WTC11 (cell line): ENCODE measurements around the gene TLCD1. TPM values are rescaled to one million over a fixed set of nuclear protein-coding genes. Genes with fewer than 3 reads are reported as not detected.

Experiments used
- CBFB ChIP-seq: sonication (generic); formaldehyde crosslinking; IDR thresholded peaks from 2 replicates; pipeline ENCODE4 v1.8.1; 2022; ENCODE audit warnings: mild to moderate bottlenecking, low read depth, missing genetic modification reagents
- FOXK1 ChIP-seq: sonication (generic); formaldehyde crosslinking; IDR thresholded peaks from 2 replicates; pipeline ENCODE4 v1.8.0; 2022; ENCODE audit warnings: mild to moderate bottlenecking, moderate library complexity, missing genetic modification reagents
- FOXP1 ChIP-seq: sonication (generic); formaldehyde crosslinking; IDR thresholded peaks from 2 replicates; pipeline ENCODE4 v1.8.0; 2022; ENCODE audit warnings: missing genetic modification reagents, mild to moderate bottlenecking, moderate library complexity, borderline replicate concordance
- GTF2I ChIP-seq: fragments of 250-450 bp; sonication (Bioruptor Pico); conservative IDR thresholded peaks from 2 replicates; pipeline ENCODE4 v1.4.0; 2021; ENCODE audit warnings: mild to moderate bottlenecking
- NFE2L1 ChIP-seq: sonication (generic); formaldehyde crosslinking; IDR thresholded peaks from 2 replicates; pipeline ENCODE4 v1.8.1; 2023; ENCODE audit warnings: missing genetic modification reagents
- RELA ChIP-seq: sonication (generic); formaldehyde crosslinking; IDR thresholded peaks from 2 replicates; pipeline ENCODE4 v1.8.1; 2022; ENCODE audit warnings: missing genetic modification reagents, mild to moderate bottlenecking, borderline replicate concordance
- SOX15 ChIP-seq: fragments of 250-450 bp; sonication (Bioruptor Pico); IDR thresholded peaks from 2 replicates; pipeline ENCODE4 v1.9.0; 2021; ENCODE audit warnings: mild to moderate bottlenecking
- SP1 ChIP-seq: sonication (generic); formaldehyde crosslinking; conservative IDR thresholded peaks from 2 replicates; pipeline ENCODE4 v1.8.1; 2022; ENCODE audit warnings: missing genetic modification reagents
- TP53 ChIP-seq: sonication (generic); formaldehyde crosslinking; IDR thresholded peaks from 2 replicates; pipeline ENCODE4 v1.8.1; 2023; ENCODE audit warnings: mild to moderate bottlenecking, missing genetic modification reagents
- ZNF317 ChIP-seq: sonication (generic); formaldehyde crosslinking; IDR thresholded peaks from 2 replicates; pipeline ENCODE4 v1.8.1; 2023; ENCODE audit warnings: low read depth, mild to moderate bottlenecking, moderate library complexity, missing genetic modification reagents, borderline replicate concordance
- ZNF423 ChIP-seq: fragments of 250-450 bp; sonication (Bioruptor Pico); IDR thresholded peaks from 2 replicates; pipeline ENCODE4 v2.1.2; 2022; ENCODE audit warnings: mild to moderate bottlenecking, moderate library complexity
- total RNA-seq: library from RNA; stranded (reverse); gene quantifications from 3 replicates; pipeline ENCODE4 v1.2.3, GENCODE V29; 2021
- TF ChIP-seq, protein P1 (sequence below): sonication (generic); formaldehyde crosslinking; IDR thresholded peaks from 2 replicates; pipeline ENCODE4 v1.8.0; 2023; ENCODE audit warnings: missing genetic modification reagents, mild to moderate bottlenecking, borderline replicate concordance
- TF ChIP-seq, protein P2 (sequence below): sonication (generic); formaldehyde crosslinking; IDR thresholded peaks from 2 replicates; pipeline ENCODE4 v1.8.1; 2023; ENCODE audit warnings: mild to moderate bottlenecking, missing genetic modification reagents
- TF ChIP-seq, protein P3 (sequence below): sonication (generic); formaldehyde crosslinking; IDR thresholded peaks from 2 replicates; pipeline ENCODE4 v1.8.1; 2022; ENCODE audit warnings: mild to moderate bottlenecking, missing genetic modification reagents, moderate library complexity, borderline replicate concordance
- TF ChIP-seq, protein P4 (sequence below): sonication (generic); formaldehyde crosslinking; IDR thresholded peaks from 2 replicates; pipeline ENCODE4 v1.8.1; 2023; ENCODE audit warnings: mild to moderate bottlenecking, missing genetic modification reagents, borderline replicate concordance
- TF ChIP-seq, protein P5 (sequence below): sonication (generic); formaldehyde crosslinking; IDR thresholded peaks from 2 replicates; pipeline ENCODE4 v1.8.0; 2023; ENCODE audit warnings: mild to moderate bottlenecking, missing genetic modification reagents

Gene TLCD1
- total RNA-seq, 1 experiment from 2014 or later, result 36.0 TPM

DNA sequence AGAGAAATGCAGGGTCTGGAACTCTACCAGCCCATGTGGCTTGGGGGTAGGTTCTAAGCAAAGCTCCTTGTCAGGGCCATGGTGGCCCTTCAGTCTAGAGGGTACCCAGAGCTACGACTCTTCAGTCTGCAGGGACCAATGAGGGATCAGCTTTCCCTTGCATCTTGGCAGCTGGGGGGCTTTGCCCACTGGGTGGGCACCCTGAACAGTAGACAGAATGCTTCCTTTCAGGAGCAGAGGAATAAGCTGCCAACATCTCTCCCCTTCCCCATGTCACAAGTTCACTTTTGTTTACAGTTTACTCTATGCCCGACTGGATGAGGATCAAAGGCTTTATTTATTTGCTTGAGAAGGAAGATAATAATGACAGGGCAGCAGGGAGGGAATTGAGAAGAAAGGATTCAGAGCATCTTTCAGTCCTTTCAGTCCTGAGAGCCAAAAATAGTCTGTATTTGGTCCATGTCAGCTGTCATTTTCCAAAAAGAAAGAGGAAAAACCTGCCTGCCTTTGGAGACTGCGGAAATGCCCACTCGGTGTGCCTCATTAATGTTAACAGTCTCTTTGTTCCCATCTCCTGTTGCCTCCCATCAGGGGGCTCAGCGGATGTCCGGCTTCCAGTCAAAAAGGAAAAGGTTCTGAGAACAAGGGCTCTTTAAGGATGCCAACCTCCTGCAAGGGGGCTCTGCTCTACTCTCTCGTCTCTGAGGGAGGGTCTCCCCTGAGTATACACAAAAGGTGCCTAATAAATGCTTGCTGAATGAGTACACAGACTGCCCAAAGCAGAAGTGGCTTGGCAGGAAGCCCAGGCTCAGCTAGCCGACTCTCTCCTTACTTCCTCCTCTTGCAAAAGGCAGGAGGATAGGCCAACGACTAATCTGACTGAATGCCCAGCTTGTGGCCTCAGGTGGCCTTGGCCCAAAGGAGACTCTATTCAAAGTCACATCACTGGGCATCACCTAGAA lies 34.8 kb upstream of the TLCD1 start (continued):
- TF ChIP-seq, protein P1, sequence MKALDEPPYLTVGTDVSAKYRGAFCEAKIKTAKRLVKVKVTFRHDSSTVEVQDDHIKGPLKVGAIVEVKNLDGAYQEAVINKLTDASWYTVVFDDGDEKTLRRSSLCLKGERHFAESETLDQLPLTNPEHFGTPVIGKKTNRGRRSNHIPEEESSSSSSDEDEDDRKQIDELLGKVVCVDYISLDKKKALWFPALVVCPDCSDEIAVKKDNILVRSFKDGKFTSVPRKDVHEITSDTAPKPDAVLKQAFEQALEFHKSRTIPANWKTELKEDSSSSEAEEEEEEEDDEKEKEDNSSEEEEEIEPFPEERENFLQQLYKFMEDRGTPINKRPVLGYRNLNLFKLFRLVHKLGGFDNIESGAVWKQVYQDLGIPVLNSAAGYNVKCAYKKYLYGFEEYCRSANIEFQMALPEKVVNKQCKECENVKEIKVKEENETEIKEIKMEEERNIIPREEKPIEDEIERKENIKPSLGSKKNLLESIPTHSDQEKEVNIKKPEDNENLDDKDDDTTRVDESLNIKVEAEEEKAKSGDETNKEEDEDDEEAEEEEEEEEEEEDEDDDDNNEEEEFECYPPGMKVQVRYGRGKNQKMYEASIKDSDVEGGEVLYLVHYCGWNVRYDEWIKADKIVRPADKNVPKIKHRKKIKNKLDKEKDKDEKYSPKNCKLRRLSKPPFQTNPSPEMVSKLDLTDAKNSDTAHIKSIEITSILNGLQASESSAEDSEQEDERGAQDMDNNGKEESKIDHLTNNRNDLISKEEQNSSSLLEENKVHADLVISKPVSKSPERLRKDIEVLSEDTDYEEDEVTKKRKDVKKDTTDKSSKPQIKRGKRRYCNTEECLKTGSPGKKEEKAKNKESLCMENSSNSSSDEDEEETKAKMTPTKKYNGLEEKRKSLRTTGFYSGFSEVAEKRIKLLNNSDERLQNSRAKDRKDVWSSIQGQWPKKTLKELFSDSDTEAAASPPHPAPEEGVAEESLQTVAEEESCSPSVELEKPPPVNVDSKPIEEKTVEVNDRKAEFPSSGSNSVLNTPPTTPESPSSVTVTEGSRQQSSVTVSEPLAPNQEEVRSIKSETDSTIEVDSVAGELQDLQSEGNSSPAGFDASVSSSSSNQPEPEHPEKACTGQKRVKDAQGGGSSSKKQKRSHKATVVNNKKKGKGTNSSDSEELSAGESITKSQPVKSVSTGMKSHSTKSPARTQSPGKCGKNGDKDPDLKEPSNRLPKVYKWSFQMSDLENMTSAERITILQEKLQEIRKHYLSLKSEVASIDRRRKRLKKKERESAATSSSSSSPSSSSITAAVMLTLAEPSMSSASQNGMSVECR (CRISPR knock-in tag), result peak; percentile 18; the same call in 1 of the 2 replicates
- TF ChIP-seq FOXP1 (CRISPR knock-in tag) (no peak), NFE2L1 (CRISPR knock-in tag) (no peak), SP1 (CRISPR knock-in tag) (no peak), FOXK1 (CRISPR knock-in tag) (peak; percentile 67), GTF2I (CRISPR knock-in tag) (no peak), ZNF317 (CRISPR knock-in tag) (peak; percentile 32; the same call in 1 of the 2 replicates), RELA (CRISPR knock-in tag) (no peak), TP53 (no peak), CBFB (no peak), SOX15 (no peak), ZNF423 (CRISPR knock-in tag) (peak; percentile 45; the same call in 1 of the 2 replicates)
- TF ChIP-seq, protein P2, sequence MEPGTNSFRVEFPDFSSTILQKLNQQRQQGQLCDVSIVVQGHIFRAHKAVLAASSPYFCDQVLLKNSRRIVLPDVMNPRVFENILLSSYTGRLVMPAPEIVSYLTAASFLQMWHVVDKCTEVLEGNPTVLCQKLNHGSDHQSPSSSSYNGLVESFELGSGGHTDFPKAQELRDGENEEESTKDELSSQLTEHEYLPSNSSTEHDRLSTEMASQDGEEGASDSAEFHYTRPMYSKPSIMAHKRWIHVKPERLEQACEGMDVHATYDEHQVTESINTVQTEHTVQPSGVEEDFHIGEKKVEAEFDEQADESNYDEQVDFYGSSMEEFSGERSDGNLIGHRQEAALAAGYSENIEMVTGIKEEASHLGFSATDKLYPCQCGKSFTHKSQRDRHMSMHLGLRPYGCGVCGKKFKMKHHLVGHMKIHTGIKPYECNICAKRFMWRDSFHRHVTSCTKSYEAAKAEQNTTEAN (CRISPR knock-in tag), result no peak
- TF ChIP-seq, protein P3, sequence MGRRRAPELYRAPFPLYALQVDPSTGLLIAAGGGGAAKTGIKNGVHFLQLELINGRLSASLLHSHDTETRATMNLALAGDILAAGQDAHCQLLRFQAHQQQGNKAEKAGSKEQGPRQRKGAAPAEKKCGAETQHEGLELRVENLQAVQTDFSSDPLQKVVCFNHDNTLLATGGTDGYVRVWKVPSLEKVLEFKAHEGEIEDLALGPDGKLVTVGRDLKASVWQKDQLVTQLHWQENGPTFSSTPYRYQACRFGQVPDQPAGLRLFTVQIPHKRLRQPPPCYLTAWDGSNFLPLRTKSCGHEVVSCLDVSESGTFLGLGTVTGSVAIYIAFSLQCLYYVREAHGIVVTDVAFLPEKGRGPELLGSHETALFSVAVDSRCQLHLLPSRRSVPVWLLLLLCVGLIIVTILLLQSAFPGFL (CRISPR knock-in tag), result no peak
- TF ChIP-seq, protein P4, sequence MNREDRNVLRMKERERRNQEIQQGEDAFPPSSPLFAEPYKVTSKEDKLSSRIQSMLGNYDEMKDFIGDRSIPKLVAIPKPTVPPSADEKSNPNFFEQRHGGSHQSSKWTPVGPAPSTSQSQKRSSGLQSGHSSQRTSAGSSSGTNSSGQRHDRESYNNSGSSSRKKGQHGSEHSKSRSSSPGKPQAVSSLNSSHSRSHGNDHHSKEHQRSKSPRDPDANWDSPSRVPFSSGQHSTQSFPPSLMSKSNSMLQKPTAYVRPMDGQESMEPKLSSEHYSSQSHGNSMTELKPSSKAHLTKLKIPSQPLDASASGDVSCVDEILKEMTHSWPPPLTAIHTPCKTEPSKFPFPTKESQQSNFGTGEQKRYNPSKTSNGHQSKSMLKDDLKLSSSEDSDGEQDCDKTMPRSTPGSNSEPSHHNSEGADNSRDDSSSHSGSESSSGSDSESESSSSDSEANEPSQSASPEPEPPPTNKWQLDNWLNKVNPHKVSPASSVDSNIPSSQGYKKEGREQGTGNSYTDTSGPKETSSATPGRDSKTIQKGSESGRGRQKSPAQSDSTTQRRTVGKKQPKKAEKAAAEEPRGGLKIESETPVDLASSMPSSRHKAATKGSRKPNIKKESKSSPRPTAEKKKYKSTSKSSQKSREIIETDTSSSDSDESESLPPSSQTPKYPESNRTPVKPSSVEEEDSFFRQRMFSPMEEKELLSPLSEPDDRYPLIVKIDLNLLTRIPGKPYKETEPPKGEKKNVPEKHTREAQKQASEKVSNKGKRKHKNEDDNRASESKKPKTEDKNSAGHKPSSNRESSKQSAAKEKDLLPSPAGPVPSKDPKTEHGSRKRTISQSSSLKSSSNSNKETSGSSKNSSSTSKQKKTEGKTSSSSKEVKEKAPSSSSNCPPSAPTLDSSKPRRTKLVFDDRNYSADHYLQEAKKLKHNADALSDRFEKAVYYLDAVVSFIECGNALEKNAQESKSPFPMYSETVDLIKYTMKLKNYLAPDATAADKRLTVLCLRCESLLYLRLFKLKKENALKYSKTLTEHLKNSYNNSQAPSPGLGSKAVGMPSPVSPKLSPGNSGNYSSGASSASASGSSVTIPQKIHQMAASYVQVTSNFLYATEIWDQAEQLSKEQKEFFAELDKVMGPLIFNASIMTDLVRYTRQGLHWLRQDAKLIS, result no peak
- TF ChIP-seq, protein P5, sequence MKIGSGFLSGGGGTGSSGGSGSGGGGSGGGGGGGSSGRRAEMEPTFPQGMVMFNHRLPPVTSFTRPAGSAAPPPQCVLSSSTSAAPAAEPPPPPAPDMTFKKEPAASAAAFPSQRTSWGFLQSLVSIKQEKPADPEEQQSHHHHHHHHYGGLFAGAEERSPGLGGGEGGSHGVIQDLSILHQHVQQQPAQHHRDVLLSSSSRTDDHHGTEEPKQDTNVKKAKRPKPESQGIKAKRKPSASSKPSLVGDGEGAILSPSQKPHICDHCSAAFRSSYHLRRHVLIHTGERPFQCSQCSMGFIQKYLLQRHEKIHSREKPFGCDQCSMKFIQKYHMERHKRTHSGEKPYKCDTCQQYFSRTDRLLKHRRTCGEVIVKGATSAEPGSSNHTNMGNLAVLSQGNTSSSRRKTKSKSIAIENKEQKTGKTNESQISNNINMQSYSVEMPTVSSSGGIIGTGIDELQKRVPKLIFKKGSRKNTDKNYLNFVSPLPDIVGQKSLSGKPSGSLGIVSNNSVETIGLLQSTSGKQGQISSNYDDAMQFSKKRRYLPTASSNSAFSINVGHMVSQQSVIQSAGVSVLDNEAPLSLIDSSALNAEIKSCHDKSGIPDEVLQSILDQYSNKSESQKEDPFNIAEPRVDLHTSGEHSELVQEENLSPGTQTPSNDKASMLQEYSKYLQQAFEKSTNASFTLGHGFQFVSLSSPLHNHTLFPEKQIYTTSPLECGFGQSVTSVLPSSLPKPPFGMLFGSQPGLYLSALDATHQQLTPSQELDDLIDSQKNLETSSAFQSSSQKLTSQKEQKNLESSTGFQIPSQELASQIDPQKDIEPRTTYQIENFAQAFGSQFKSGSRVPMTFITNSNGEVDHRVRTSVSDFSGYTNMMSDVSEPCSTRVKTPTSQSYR (CRISPR knock-in tag), result 0 out of 2 replicates have a peak, but pooled peaks have one; percentile 12
- TF ChIP-seq, all 79 proteins: peak for 10
